ENCODE data around the gene RBBP6.

Gene RBBP6

DNA sequence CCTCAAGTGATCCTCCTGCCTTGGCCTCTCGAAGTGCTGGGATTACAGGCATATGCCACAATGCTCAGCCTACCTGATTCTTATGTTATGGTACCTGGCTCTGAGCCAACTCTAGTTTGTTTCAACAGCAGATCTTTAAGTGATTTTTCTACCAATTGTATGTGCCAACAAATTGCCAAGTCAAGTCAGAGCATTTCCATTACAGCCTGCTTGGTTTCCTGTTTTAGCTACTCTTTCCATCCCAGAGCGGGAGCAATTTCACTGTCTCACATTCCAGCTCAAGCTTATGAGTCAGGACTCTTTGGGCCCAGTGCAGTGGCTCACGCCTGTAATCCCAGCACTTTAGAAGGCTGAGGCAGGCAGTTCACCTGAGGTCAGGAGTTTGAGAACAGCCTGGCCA is 30.8 kb upstream of the RBBP6 start:
- H3K4me1 ChIP-seq (ENCODE audit: control insufficient read depth, low read depth, low read length) = no peaks in the 10 kb centered on the region
- peaks cover 6% of the 10 kb centered on the region for H3K27me3 ChIP-seq (ENCODE audit: control insufficient read depth, insufficient read depth, low read length)
- H3K36me3 ChIP-seq (ENCODE audit: control insufficient read depth, low read depth, low read length) = no peaks in the 10 kb centered on the region
- H3K9ac ChIP-seq (ENCODE audit: low read length) = no peak overlapping the region
- H3K9me3 ChIP-seq (ENCODE audit: control insufficient read depth, low read depth, low read length) = no peaks in the 10 kb centered on the region
- H3K4me3 ChIP-seq (ENCODE audit: low read length) = no peak overlapping the region
- no peak overlapping the region for H3K27ac ChIP-seq (ENCODE audit: low read length)

DNA sequence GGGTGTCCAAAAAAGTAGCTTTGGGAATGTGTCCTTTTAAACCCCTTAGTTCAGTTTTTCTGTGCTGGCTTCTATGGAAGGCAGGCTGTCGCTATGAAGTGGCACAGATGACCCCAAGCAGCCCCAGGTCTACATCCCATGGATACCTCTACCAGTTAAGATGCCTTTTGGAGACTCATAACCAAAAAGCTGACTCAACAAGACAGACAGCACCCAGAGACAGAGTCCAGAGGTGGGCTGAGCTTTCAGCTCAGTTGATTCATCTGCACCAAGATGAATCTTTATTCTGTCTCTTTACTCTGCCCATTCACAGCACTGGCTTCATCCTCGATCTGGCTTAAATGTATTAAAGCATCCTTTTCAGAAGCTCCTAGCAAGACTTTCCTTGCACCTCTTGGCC is 29.8 kb upstream of the RBBP6 start:
- H3K27me3 ChIP-seq (ENCODE audit: control insufficient read depth, insufficient read depth, low read length) = peaks cover 6% of the 10 kb centered on the region
- no peak overlapping the region for H3K4me3 ChIP-seq (ENCODE audit: low read length)
- H3K27ac ChIP-seq (ENCODE audit: low read length) = no peak overlapping the region
- H3K9me3 ChIP-seq (ENCODE audit: control insufficient read depth, low read depth, low read length) = no peaks in the 10 kb centered on the region
- H3K36me3 ChIP-seq (ENCODE audit: control insufficient read depth, low read depth, low read length) = no peaks in the 10 kb centered on the region
- no peaks in the 10 kb centered on the region for H3K4me1 ChIP-seq (ENCODE audit: control insufficient read depth, low read depth, low read length)
- H3K9ac ChIP-seq (ENCODE audit: low read length) = no peak overlapping the region

- no peak overlapping the region for H3K4me3 ChIP-seq (ENCODE audit: low read length)
- H3K27ac ChIP-seq (ENCODE audit: low read length) = no peak overlapping the region
Observed at GRCh38 chr16:24511174-24511573, 28.2 kb upstream of the RBBP6 start.

DNA sequence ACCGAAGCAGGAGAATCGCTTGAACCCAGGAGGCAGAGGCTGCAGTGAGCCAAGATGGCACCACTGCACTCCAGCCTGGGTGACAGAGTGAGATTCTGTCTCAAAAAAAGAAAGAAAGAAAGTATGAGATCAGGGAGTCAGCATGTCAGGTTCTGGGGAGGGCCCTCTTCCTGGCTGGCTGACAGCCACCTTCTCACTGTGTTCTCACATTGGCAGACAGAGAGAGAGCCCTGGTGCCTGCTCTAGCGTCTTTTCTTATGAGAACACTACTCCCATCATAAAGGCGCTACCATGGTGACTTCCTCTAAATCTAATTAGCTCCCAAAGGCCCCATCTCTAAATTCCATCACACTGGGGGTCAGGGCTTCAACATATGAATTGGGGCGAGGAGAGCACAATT is 27.6 kb upstream of the RBBP6 start:
- Histone ChIP-seq H3K9ac (ENCODE audit: low read length) (no peak overlapping the region), H3K36me3 (ENCODE audit: control insufficient read depth, low read depth, low read length) (no peaks in the 10 kb centered on the region), H3K27me3 (ENCODE audit: control insufficient read depth, insufficient read depth, low read length) (no peaks in the 10 kb centered on the region), H3K4me3 (ENCODE audit: low read length) (no peak overlapping the region), H3K9me3 (ENCODE audit: control insufficient read depth, low read depth, low read length) (no peaks in the 10 kb centered on the region), H3K27ac (ENCODE audit: low read length) (no peak overlapping the region), H3K4me1 (ENCODE audit: control insufficient read depth, low read depth, low read length) (no peaks in the 10 kb centered on the region)

More at GRCh38 chr16:24511174-24511573, 28.2 kb upstream of the RBBP6 start:
- Histone ChIP-seq H3K36me3 (ENCODE audit: control insufficient read depth, low read depth, low read length) (no peaks in the 10 kb centered on the region), H3K9ac (ENCODE audit: low read length) (no peak overlapping the region), H3K27me3 (ENCODE audit: control insufficient read depth, insufficient read depth, low read length) (no peaks in the 10 kb centered on the region), H3K4me1 (ENCODE audit: control insufficient read depth, low read depth, low read length) (no peaks in the 10 kb centered on the region), H3K9me3 (ENCODE audit: control insufficient read depth, low read depth, low read length) (no peaks in the 10 kb centered on the region)

DNA sequence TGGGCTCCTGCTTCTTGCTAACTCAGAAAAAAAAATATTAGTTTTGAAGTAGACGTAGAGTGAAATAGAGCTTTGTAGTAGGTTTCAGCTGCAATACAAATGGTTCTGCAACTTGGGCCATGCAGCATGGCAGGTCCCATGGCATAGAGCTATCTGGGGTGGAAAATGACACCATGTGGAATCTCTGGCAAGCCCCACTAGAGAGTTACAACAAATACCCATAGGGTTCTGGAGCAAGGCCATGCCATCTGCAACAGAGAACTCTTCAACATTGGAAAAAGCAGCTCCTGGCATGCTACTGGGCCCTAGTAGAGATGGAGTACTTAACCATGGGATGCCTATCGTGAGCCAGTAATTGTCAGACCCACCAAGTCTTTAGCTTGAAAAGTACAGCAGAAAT is 25.3 kb upstream of the RBBP6 start:
- no peaks in the 10 kb centered on the region for H3K4me1 ChIP-seq (ENCODE audit: control insufficient read depth, low read depth, low read length)
- no peaks in the 10 kb centered on the region for H3K9me3 ChIP-seq (ENCODE audit: control insufficient read depth, low read depth, low read length)
- no peaks in the 10 kb centered on the region for H3K36me3 ChIP-seq (ENCODE audit: control insufficient read depth, low read depth, low read length)
- no peak overlapping the region for H3K27ac ChIP-seq (ENCODE audit: low read length)
- no peak overlapping the region for H3K9ac ChIP-seq (ENCODE audit: low read length)
- H3K4me3 ChIP-seq (ENCODE audit: low read length) = no peak overlapping the region
- H3K27me3 ChIP-seq (ENCODE audit: control insufficient read depth, insufficient read depth, low read length) = no peaks in the 10 kb centered on the region

- no peaks in the 10 kb centered on the region for H3K4me1 ChIP-seq (ENCODE audit: control insufficient read depth, low read depth, low read length)
- no peaks in the 10 kb centered on the region for H3K27me3 ChIP-seq (ENCODE audit: control insufficient read depth, insufficient read depth, low read length)
- H3K9ac ChIP-seq (ENCODE audit: low read length) = no peak overlapping the region
Observed at GRCh38 chr16:24515186-24515585, 24.2 kb upstream of the RBBP6 start.

GRCh38 chr16:24516900-24517669 is 22.3 kb upstream of the RBBP6 start:
- Histone ChIP-seq H3K4me3 (ENCODE audit: low read length) (no peak overlapping the region), H3K9me3 (ENCODE audit: control insufficient read depth, low read depth, low read length) (no peaks in the 10 kb centered on the region), H3K4me1 (ENCODE audit: control insufficient read depth, low read depth, low read length) (no peaks in the 10 kb centered on the region), H3K27ac (ENCODE audit: low read length) (no peak overlapping the region), H3K36me3 (ENCODE audit: control insufficient read depth, low read depth, low read length) (no peaks in the 10 kb centered on the region), H3K9ac (ENCODE audit: low read length) (no peak overlapping the region), H3K27me3 (ENCODE audit: control insufficient read depth, insufficient read depth, low read length) (no peaks in the 10 kb centered on the region)

More at GRCh38 chr16:24515186-24515585, 24.2 kb upstream of the RBBP6 start:
- H3K36me3 ChIP-seq (ENCODE audit: control insufficient read depth, low read depth, low read length) = no peaks in the 10 kb centered on the region
- H3K4me3 ChIP-seq (ENCODE audit: low read length) = no peak overlapping the region
- H3K9me3 ChIP-seq (ENCODE audit: control insufficient read depth, low read depth, low read length) = no peaks in the 10 kb centered on the region
- no peak overlapping the region for H3K27ac ChIP-seq (ENCODE audit: low read length)

DNA sequence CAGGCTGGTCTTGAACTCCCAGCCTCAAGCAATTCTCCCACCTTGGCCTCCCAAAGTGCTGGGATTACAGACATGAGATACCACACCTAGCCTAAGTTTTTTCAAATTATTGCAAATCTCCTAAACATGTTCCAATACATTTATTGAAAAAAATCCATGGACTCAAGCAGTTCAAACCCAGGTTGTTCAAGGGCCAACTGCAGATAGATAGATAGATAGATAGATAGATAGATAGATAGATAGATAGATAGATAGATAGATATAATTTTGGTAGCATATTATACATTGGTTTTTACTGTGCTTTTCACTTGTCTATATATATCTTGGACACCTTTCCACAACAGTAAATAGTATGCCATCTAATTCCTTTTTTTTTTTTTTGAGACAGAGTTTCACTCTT is 20.9 kb upstream of the RBBP6 start:
- no peaks in the 10 kb centered on the region for H3K27me3 ChIP-seq (ENCODE audit: control insufficient read depth, insufficient read depth, low read length)
- H3K9me3 ChIP-seq (ENCODE audit: control insufficient read depth, low read depth, low read length) = no peaks in the 10 kb centered on the region
- H3K36me3 ChIP-seq (ENCODE audit: control insufficient read depth, low read depth, low read length) = no peaks in the 10 kb centered on the region
- no peaks in the 10 kb centered on the region for H3K4me1 ChIP-seq (ENCODE audit: control insufficient read depth, low read depth, low read length)
- H3K27ac ChIP-seq (ENCODE audit: low read length) = no peak overlapping the region
- H3K9ac ChIP-seq (ENCODE audit: low read length) = no peak overlapping the region
- H3K4me3 ChIP-seq (ENCODE audit: low read length) = no peak overlapping the region

DNA sequence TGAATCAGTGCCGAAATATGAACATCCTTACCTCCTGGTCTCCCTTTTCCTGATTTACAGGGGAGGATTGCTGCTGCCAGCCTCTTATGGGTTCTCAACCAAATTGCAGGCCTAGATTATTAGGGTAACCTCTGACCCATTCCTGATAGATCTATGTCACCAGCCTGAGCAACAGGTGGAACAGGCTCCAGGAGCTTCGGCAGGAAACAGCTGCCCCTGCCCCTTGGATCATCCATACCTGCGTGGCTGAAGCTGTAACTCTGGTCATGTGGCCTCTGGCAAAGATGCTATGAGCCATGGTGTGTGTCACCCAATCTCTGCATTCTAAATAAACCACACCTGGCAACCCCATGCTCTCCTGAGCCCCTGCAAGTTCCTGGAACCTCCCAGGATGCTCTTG is 18.4 kb upstream of the RBBP6 start:
- Histone ChIP-seq H3K4me1 (ENCODE audit: control insufficient read depth, low read depth, low read length) (no peaks in the 10 kb centered on the region), H3K9ac (ENCODE audit: low read length) (no peak overlapping the region), H3K27ac (ENCODE audit: low read length) (no peak overlapping the region), H3K36me3 (ENCODE audit: control insufficient read depth, low read depth, low read length) (no peaks in the 10 kb centered on the region), H3K4me3 (ENCODE audit: low read length) (no peak overlapping the region), H3K27me3 (ENCODE audit: control insufficient read depth, insufficient read depth, low read length) (no peaks in the 10 kb centered on the region), H3K9me3 (ENCODE audit: control insufficient read depth, low read depth, low read length) (no peaks in the 10 kb centered on the region)

DNA sequence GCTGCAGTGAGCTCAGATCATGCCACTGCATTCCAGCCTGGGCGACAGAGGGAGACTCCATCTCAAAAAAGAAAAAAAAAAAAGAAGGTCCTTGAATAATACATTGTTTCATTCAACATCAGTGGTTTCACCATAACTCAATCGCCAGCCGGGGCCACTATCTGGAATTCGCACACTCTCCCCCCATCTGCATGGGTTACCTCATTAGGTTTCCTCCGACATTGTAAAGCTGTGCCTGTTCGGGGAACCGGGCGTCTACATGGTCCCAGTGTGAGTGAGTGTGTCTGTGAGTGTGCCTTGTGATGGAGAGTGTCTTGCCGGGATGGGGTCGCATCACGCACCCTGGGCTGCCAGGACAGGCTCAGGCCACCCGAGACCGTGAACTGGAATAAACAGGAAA is 16.6 kb upstream of the RBBP6 start:
- no peak overlapping the region for H3K27ac ChIP-seq (ENCODE audit: low read length)
- no peak overlapping the region for H3K9ac ChIP-seq (ENCODE audit: low read length)
- no peaks in the 10 kb centered on the region for H3K4me1 ChIP-seq (ENCODE audit: control insufficient read depth, low read depth, low read length)
- no peaks in the 10 kb centered on the region for H3K36me3 ChIP-seq (ENCODE audit: control insufficient read depth, low read depth, low read length)
- H3K27me3 ChIP-seq (ENCODE audit: control insufficient read depth, insufficient read depth, low read length) = no peaks in the 10 kb centered on the region
- no peak overlapping the region for H3K4me3 ChIP-seq (ENCODE audit: low read length)
- H3K9me3 ChIP-seq (ENCODE audit: control insufficient read depth, low read depth, low read length) = no peaks in the 10 kb centered on the region

DNA sequence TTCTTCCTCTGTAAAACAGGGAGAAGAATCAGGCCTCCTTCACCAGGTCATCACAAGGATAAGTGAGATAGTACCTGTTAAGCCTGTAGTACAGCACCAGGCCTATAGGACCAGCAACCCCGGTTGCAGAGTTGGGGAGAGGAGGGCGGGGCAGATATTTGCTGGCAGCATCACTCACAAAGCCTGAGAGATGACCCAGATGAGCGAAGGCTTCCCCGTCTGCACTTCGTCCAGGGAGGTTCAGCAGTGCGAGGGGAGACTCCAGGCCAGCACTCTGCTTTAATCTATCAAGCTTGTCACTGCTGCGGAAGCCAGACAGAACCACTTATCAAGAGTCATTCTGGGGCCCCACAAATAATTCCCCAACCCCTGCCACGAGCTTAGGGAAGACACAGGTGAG is 15.8 kb upstream of the RBBP6 start:
- no peaks in the 10 kb centered on the region for H3K36me3 ChIP-seq (ENCODE audit: control insufficient read depth, low read depth, low read length)
- H3K27me3 ChIP-seq (ENCODE audit: control insufficient read depth, insufficient read depth, low read length) = no peaks in the 10 kb centered on the region
- no peaks in the 10 kb centered on the region for H3K9me3 ChIP-seq (ENCODE audit: control insufficient read depth, low read depth, low read length)
- no peak overlapping the region for H3K9ac ChIP-seq (ENCODE audit: low read length)
- no peak overlapping the region for H3K27ac ChIP-seq (ENCODE audit: low read length)
- no peaks in the 10 kb centered on the region for H3K4me1 ChIP-seq (ENCODE audit: control insufficient read depth, low read depth, low read length)
- H3K4me3 ChIP-seq (ENCODE audit: low read length) = no peak overlapping the region

DNA sequence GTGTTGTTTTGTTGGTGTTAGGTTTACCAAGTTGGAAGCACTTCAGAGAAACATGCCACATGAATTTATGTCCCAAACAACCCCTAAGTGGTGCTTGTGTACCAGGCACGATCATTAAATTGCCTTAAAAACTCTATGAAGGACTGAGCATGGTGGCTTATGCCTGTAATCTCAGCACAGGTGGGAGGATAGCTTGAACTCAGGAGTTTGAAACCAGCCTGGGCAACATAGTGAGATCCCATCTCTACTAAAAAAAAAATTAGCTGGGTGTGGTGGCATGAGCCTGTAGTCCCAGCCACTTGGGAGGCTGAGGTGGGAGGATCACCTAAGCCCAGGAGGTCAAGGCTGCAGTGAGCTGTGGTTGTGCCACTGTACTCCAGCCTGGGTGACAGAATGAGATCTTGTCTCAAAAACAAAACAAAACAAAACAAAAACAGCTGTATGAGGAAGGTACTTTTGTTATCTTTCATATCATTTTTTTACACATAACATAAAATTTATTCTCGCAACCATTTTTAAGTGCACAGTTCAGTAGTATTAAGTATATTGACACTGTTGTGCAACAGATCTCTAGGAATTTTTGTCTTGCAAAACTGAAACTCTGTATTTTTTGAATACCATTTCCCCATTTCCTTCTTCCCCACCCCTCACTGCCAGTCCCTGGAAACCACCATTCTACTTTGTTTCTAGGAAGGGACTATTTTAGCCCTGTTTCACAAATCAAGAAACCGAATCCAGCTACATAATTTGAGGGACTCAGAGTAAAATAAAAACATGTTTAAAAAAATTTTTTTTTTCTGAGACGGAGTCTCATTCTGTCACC is 14.3 kb upstream of the RBBP6 start:
- no peak overlapping the region for H3K27ac ChIP-seq (ENCODE audit: low read length)

More for the DNA sequence above, 14.3 kb upstream of the RBBP6 start:
- Histone ChIP-seq H3K9ac (ENCODE audit: low read length) (no peak overlapping the region), H3K4me1 (ENCODE audit: control insufficient read depth, low read depth, low read length) (no peaks in the 10 kb centered on the region), H3K36me3 (ENCODE audit: control insufficient read depth, low read depth, low read length) (no peaks in the 10 kb centered on the region), H3K9me3 (ENCODE audit: control insufficient read depth, low read depth, low read length) (no peaks in the 10 kb centered on the region), H3K4me3 (ENCODE audit: low read length) (no peak overlapping the region), H3K27me3 (ENCODE audit: control insufficient read depth, insufficient read depth, low read length) (no peaks in the 10 kb centered on the region)
